Neutrophil (primary cell): ENCODE results near the gene BMPR1A.

Source experiments
- H3K27ac ChIP-seq: fragments of 200-600 bp; sonication (generic); 2 replicates; pipeline ENCODE4 v1.5.1; 2016; ENCODE audit warnings: mild to moderate bottlenecking, moderate library complexity
- H3K27me3 ChIP-seq: fragments of 200-600 bp; sonication (generic); 2 replicates; pipeline ENCODE4 v1.6.0; 2016; ENCODE audit warnings: mild to moderate bottlenecking
- H3K36me3 ChIP-seq: fragments of 200-600 bp; sonication (generic); 2 replicates; pipeline ENCODE4 v1.5.1; 2017
- H3K4me1 ChIP-seq, 2 experiments: fragments of 200-600 bp in 1 of 2; sonication (generic) in 1 of 2; 1 replicate in 1 of 2; 2 replicates in 1 of 2; pipeline versions ENCODE4 v1.5.1 to v1.6.1; 2013 to 2016; ENCODE audit warnings: low read depth in 1 of 2, low read length in 1 of 2, mild to moderate bottlenecking in 1 of 2, moderate library complexity in 1 of 2; ENCODE audit not compliant: control insufficient read depth in 1 of 2, insufficient read depth in 1 of 2
- H3K4me3 ChIP-seq, 2 experiments: fragments of 200-600 bp in 1 of 2; sonication (generic) in 1 of 2; 1 replicate in 1 of 2; 2 replicates in 1 of 2; pipeline ENCODE4 v1.5.1; 2013 to 2016; ENCODE audit warnings: low read depth in 1 of 2, low read length in 1 of 2, mild to moderate bottlenecking in 1 of 2, moderate library complexity in 1 of 2
- H3K9me3 ChIP-seq: fragments of 200-600 bp; sonication (generic); 2 replicates; pipeline ENCODE4 v1.5.1; 2016
- CTCF ChIP-seq: fragments of 200-600 bp; sonication (generic); IDR thresholded peaks from 2 replicates; pipeline ENCODE4 v1.5.1; 2016; ENCODE audit warnings: antibody characterized with exemption

Gene BMPR1A

GRCh38 chr10:86958116-86958900 is 201.9 kb downstream of the BMPR1A start, which contains the start of gene SNCG:
Gene SNCG (plus strand): TSS chr10:86958599. CDS start chr10:86958698, 99 bp downstream.
- Histone ChIP-seq H3K27ac (no peak within 1 kb of the TSS), H3K4me1 (no peaks in the 10 kb centered on the region), H3K36me3 (no peaks in the 10 kb centered on the region), H3K9me3 (no peaks in the 10 kb centered on the region), H3K4me3 (no peak within 1 kb of the TSS), H3K27me3 (peaks cover 36% of the 10 kb centered on the region)
- no peak for TF ChIP-seq CTCF

GRCh38 chr10:86958901-86959736 is 202.7 kb downstream of the BMPR1A start:
- Histone ChIP-seq H3K4me3 (no peak overlapping the region), H3K27me3 (peaks cover 36% of the 10 kb centered on the region), H3K4me1 (no peaks in the 10 kb centered on the region), H3K27ac (no peak overlapping the region), H3K9me3 (no peaks in the 10 kb centered on the region), H3K36me3 (no peaks in the 10 kb centered on the region)
- TF ChIP-seq CTCF: no peak

- Histone ChIP-seq H3K36me3 (no peaks in the 10 kb centered on the region), H3K27me3 (peaks cover 36% of the 10 kb centered on the region), H3K4me1 (no peaks in the 10 kb centered on the region), H3K4me3 (no peak overlapping the region), H3K27ac (no peak overlapping the region), H3K9me3 (no peaks in the 10 kb centered on the region)
- TF ChIP-seq CTCF: no peak
Measured at GRCh38 chr10:86959737-86960002, 203.3 kb downstream of the BMPR1A start.

GRCh38 chr10:86960003-86960862 is 203.8 kb downstream of the BMPR1A start:
- TF ChIP-seq CTCF: no peak
- no peaks in the 10 kb centered on the region for H3K9me3 ChIP-seq
- H3K36me3 ChIP-seq: no peaks in the 10 kb centered on the region
- H3K27me3 ChIP-seq: peaks cover 36% of the 10 kb centered on the region
- no peak overlapping the region for H3K4me3 ChIP-seq
- H3K27ac ChIP-seq: no peak overlapping the region
- no peaks in the 10 kb centered on the region for H3K4me1 ChIP-seq

GRCh38 chr10:86960863-86961434 is 204.5 kb downstream of the BMPR1A start:
- H3K4me3 ChIP-seq: no peak overlapping the region
- TF ChIP-seq CTCF: no peak

More at GRCh38 chr10:86960863-86961434, 204.5 kb downstream of the BMPR1A start:
- Histone ChIP-seq H3K27ac (no peak overlapping the region), H3K9me3 (no peaks in the 10 kb centered on the region), H3K36me3 (no peaks in the 10 kb centered on the region), H3K27me3 (peaks cover 41% of the 10 kb centered on the region), H3K4me1 (no peaks in the 10 kb centered on the region)
